Subcutaneous abdominal adipose tissue (tissue), 5 donors: Measurements from ENCODE around the gene PIK3CB.
"Not testable (repeated sequence)": the region's sequence is repeated elsewhere in the genome, so short reads cannot be mapped to it uniquely, and the experiment has no call there.

Source experiments
- H3K27ac ChIP-seq: one replicate; pipeline ENCODE4 v1.7.0; 2013; ENCODE audit warnings: low read depth, mild to moderate bottlenecking, inconsistent platforms, low read length, moderate library complexity
- H3K27me3 ChIP-seq, 5 donors: one replicate each; pipeline ENCODE4 v1.7.0; 2013; ENCODE audit warnings: low read length in 5 of 5, inconsistent platforms in 1 of 5; ENCODE audit not compliant: control insufficient read depth in 5 of 5, insufficient read depth in 4 of 5
- H3K36me3 ChIP-seq, 5 donors: one replicate each; pipeline ENCODE4 v1.7.0; 2013; ENCODE audit warnings: low read length in 5 of 5; ENCODE audit not compliant: control insufficient read depth in 5 of 5, insufficient read depth in 5 of 5
- H3K4me1 ChIP-seq, 5 donors: one replicate each; pipeline ENCODE4 v1.7.0; 2013; ENCODE audit warnings: low read length in 5 of 5, mild to moderate bottlenecking in 3 of 5, moderate library complexity in 1 of 5; ENCODE audit not compliant: control insufficient read depth in 5 of 5, insufficient read depth in 5 of 5
- H3K4me3 ChIP-seq, 5 donors: one replicate each; pipeline ENCODE4 v1.7.0; 2013; ENCODE audit warnings: low read length in 5 of 5, low read depth in 1 of 5
- H3K9ac ChIP-seq, 5 donors: one replicate each; pipeline ENCODE4 v1.7.0; 2013; ENCODE audit warnings: low read length in 5 of 5, mild to moderate bottlenecking in 4 of 5, moderate library complexity in 3 of 5
- H3K9me3 ChIP-seq, 5 donors: one replicate each; pipeline ENCODE4 v1.7.0; 2013; ENCODE audit warnings: low read length in 5 of 5; ENCODE audit not compliant: control insufficient read depth in 5 of 5
- donor health status: healthy.
- donor health status: healthy.
- donor health status: healthy.
- donor health status: healthy.
- donor health status: healthy.

The PIK3CB gene

DNA sequence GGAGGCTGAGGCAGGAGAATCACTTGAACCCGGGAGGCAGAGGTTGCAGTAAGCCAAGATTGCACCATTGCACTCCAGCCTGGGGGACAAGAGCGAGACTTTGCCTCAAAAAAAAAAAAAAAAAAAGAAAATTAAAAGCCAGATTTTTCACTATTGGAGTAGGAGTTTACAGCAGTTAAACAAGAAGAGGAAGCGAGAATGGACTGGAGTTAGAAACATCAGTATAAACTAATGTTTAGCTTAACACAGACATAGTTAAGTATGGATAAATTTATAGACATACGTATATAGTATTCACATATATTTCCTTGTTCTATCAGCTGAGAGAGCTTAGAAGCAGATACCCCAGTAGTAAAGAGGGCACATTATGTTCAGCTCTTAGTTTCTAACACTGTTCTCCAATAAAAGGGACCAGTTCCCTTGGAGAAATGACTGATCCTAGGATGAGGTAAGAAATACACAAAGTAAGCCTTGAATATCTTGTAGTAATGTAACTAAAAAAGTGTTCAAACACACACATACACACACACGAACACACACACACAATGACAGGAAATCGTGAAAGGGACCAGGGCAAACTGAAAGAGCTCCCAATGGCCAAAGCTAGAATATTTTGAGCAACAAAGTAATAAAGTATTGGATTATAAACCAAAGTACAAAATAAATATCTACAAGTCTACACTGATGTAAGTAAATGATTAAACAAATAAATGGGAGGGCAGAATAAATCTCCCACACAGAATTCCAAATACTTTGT, 25.1 kb downstream of the PIK3CB start:
- Histone ChIP-seq H3K9me3 (no peaks in the 10 kb centered on the region), H3K9ac (no peak overlapping the region), H3K27me3 (no peaks in the 10 kb centered on the region), H3K4me3 (no peak overlapping the region), H3K27ac (no peak overlapping the region), H3K36me3 (no peaks in the 10 kb centered on the region), H3K4me1 (peaks cover 0 to 4% (median 0%) of the 10 kb centered on the region in 5 donors)

DNA sequence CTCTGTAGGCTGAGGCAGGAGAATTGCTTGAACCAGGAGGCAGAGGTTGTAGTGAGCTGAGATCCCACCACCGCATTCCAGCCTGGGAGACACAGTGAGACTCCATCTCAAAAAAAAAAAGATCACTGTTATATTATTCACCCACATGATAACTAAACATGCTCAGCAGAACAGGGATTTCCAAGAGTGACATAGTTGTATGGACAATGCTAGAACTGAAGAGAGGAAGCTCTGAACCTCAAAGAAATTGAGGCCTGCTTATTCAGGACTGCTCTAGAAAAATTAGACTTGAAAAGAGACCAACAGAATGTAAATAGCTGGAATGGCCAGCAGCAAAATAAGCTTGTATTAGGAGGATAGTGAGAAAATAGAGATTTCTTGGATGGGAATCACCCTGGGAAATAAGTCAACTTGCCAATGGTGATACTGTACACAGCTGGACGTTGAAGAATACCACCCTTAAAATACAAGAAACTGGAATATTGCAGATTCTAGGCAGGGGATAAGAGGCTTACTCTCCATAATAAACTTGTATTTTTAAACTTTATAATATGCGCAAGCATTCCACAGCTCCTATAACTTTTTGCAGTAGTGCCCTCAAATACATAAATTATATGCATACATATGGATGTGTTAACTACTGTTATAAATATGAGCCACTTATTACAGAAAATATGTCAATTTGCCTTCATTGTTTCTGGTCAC, 28.2 kb downstream of the PIK3CB start:
- no peak overlapping the region for H3K9ac ChIP-seq
- no peaks in the 10 kb centered on the region for H3K36me3 ChIP-seq
- no peak overlapping the region for H3K27ac ChIP-seq
- no peak overlapping the region for H3K4me3 ChIP-seq
- H3K9me3 ChIP-seq, result no peaks in the 10 kb centered on the region
- H3K27me3 ChIP-seq, result no peaks in the 10 kb centered on the region
- H3K4me1 ChIP-seq, result peaks cover 0 to 4% (median 0%) of the 10 kb centered on the region in 5 donors

GRCh38 chr3:138803006-138803653, 31.6 kb downstream of the PIK3CB start:
- Histone ChIP-seq H3K27ac (no peak overlapping the region), H3K9me3 (no peaks in the 10 kb centered on the region), H3K4me1 (no peaks in the 10 kb centered on the region), H3K36me3 (no peaks in the 10 kb centered on the region), H3K27me3 (no peaks in the 10 kb centered on the region), H3K9ac (no peak overlapping the region), H3K4me3 (no peak overlapping the region)

DNA sequence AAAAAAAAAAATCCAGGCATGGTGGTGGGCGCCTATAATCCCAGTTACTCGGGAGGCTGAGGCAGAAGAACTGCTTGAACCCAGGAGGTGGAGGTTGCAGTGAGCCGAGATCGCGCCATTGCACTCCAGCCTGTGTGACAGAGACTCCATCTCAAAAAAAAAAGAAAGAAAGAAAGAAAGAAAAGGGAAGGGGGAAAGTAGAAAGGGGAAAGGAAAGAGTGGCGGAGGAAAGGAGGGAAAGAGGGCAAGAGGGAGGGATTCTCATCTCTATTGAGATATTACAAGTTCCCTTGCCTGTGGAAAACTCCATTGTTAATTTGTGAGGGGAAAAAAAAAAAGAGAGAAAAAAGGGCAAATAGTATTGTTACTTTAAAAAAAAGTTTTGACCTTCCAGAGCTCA, 32.5 kb downstream of the PIK3CB start:
- not testable (repeated sequence) for H3K27ac ChIP-seq, H3K27me3 ChIP-seq, H3K9ac ChIP-seq, H3K9me3 ChIP-seq, H3K36me3 ChIP-seq, H3K4me3 ChIP-seq, H3K4me1 ChIP-seq

- no peaks in the 10 kb centered on the region for H3K9me3 ChIP-seq
These were observed 32.9 kb downstream of the PIK3CB start for GRCh38 chr3:138801792-138802191.

DNA sequence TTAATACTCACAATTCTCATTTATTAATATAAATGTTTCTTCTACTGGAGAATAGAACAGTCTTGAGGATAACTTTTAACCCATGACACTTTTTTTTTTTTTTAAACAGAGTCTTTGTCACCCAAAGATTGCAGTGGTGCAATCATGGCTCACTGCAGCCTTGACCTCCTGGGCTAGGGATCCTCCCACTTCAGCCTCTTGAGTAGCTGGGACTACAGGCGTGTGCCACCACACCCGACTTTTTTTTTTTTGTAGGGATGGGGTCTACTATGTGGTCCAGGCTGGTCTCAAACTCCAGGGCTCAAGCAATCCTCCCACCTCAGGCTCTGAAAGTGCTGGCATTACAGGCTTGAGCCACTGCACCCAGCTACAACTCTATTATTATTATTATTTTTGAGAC, 34.5 kb downstream of the PIK3CB start:
- H3K27me3 ChIP-seq, result no peaks in the 10 kb centered on the region
- H3K4me3 ChIP-seq, result no peak overlapping the region
- no peaks in the 10 kb centered on the region for H3K36me3 ChIP-seq
- H3K4me1 ChIP-seq, result no peaks in the 10 kb centered on the region
- H3K9ac ChIP-seq, result no peak overlapping the region
- H3K9me3 ChIP-seq, result no peaks in the 10 kb centered on the region
- H3K27ac ChIP-seq, result no peak overlapping the region

More at GRCh38 chr3:138801792-138802191, 32.9 kb downstream of the PIK3CB start:
- no peak overlapping the region for H3K27ac ChIP-seq
- H3K4me3 ChIP-seq, result no peak overlapping the region
- no peaks in the 10 kb centered on the region for H3K27me3 ChIP-seq
- no peaks in the 10 kb centered on the region for H3K4me1 ChIP-seq
- H3K36me3 ChIP-seq, result no peaks in the 10 kb centered on the region
- H3K9ac ChIP-seq, result no peak overlapping the region

DNA sequence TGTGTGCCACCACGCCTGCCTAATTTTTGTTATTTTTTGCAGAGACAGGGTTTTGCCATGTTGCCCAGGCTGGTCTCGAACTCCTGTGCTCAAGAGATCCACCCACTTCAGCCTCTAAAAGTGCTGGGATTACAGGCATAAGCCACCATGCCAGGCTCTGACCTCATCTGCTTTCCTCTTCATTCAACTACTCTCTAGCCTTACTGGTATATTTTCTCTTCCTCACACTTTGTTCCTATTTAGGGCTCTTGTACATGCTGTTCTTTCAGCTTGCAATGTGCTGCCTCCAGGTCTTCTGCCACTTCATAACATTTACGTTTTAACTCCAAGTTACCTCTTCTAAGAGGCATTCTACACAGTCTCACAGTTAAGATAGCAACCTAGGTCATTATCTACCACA, 34.9 kb downstream of the PIK3CB start:
- H3K9ac ChIP-seq, result no peak overlapping the region
- H3K27me3 ChIP-seq, result no peaks in the 10 kb centered on the region
- no peaks in the 10 kb centered on the region for H3K9me3 ChIP-seq
- H3K36me3 ChIP-seq, result no peaks in the 10 kb centered on the region
- no peak overlapping the region for H3K27ac ChIP-seq
- no peak overlapping the region for H3K4me3 ChIP-seq
- H3K4me1 ChIP-seq, result no peaks in the 10 kb centered on the region

GRCh38 chr3:138797508-138798038, 37.2 kb downstream of the PIK3CB start:
- no peak overlapping the region for H3K9ac ChIP-seq
- H3K36me3 ChIP-seq, result peaks cover 7 to 19% (median 12%) of the 10 kb centered on the region in 5 donors
- H3K4me3 ChIP-seq, result no peak overlapping the region
- no peaks in the 10 kb centered on the region for H3K27me3 ChIP-seq
- H3K4me1 ChIP-seq, result no peaks in the 10 kb centered on the region
- no peaks in the 10 kb centered on the region for H3K9me3 ChIP-seq
- H3K27ac ChIP-seq, result no peak overlapping the region

DNA sequence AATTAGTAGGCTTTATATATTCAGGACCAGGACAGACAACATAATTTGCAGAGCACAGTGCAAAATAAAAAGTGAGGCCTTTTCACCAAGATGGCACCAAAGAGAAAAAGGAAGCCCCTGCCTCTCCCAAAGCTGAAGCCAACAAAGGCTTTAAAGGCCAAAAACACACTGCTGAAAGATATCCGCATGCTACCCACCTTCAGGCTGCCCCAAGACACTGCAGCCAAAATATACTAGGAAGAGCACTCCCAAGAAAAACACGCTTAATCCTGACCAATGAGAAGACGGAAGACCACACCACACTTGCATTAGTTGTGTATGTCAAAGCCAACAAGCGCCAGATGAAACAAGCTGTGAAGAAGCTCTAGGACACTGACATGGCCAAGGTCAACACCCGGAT, 38.0 kb downstream of the PIK3CB start:
- no peak overlapping the region for H3K4me3 ChIP-seq
- H3K36me3 ChIP-seq, result peaks cover 7 to 20% (median 12%) of the 10 kb centered on the region in 5 donors
- H3K4me1 ChIP-seq, result no peaks in the 10 kb centered on the region
- no peak overlapping the region for H3K27ac ChIP-seq
- no peaks in the 10 kb centered on the region for H3K9me3 ChIP-seq
- no peaks in the 10 kb centered on the region for H3K27me3 ChIP-seq
- H3K9ac ChIP-seq, result no peak overlapping the region

DNA sequence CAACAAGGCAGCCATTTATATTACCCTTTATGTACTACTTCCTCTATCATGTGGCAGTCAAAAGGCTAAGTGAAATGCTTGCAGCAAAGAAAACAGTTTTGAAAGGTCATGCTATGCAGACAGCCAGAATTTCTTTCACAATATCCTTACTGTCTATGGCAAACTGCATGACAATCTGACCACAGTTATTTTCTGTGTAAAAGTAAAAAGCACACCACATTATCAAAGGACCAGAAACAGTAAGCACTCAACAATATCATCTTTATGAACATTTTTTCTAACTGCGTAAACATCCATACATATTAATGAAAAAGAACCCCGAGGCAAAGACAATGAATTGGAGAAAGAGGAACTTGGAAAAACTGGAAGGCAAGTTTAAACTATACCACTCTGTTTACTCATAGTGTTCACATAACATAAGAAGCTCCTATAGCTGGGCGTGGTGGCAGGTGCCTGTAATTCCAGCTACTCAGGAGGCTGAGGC, 47.9 kb downstream of the PIK3CB start:
- peaks cover 0 to 7% (median 0%) of the 10 kb centered on the region in 5 donors for H3K36me3 ChIP-seq
- H3K27me3 ChIP-seq, result no peaks in the 10 kb centered on the region
- H3K27ac ChIP-seq, result no peak overlapping the region
- peaks cover 0 to 10% (median 0%) of the 10 kb centered on the region in 5 donors for H3K4me1 ChIP-seq
- peak overlapping the region in 1 of 5 donors; percentile 6 for H3K9ac ChIP-seq
- no peaks in the 10 kb centered on the region for H3K9me3 ChIP-seq
- no peak overlapping the region for H3K4me3 ChIP-seq
